SK-N-SH (cell line): ENCODE results near the gene TARDBP. TPM values are rescaled to one million over a fixed set of nuclear protein-coding genes. Genes with fewer than 3 reads are reported as not detected.

ENCODE experiments used
- CTCF ChIA-PET: fragments of 300-600, 350-600 bp; formaldehyde crosslinking; extraction: SDS; loops from one replicate; lab custom pipeline; 2021; lab: Yijun Ruan, JAX
- POLR2A ChIA-PET: fragments of 350-600 bp; sonication (Branson Sonifier 250); formaldehyde crosslinking; extraction: SDS; loops from one replicate; lab custom pipeline; 2020; ENCODE audit warnings: antibody characterized with exemption, inconsistent platforms; lab: Yijun Ruan, JAX
- DNase-seq: peaks from one replicate; pipeline ENCODE4 v3.0.0; 2012
- H2AFZ ChIP-seq: fragments of 200-600 bp; sonication (generic); 2 replicates; pipeline ENCODE4 v1.8.1; 2016; ENCODE audit warnings: antibody characterized with exemption, mild to moderate bottlenecking, low read depth
- H3F3A ChIP-seq: fragments of 200-600 bp; sonication (generic); replicated peaks from 2 replicates; pipeline ENCODE3; 2016; ENCODE audit warnings: antibody characterized with exemption, mild to moderate bottlenecking; ENCODE audit not compliant: insufficient read depth
- H3K27ac ChIP-seq, 2 experiments: fragments of 200-500 bp in 1 of 2; fragments of 200-600 bp in 1 of 2; sonication (Bioruptor generic) in 1 of 2; sonication (generic), shearing (Covaris generic) in 1 of 2; 2 replicates each; pipeline versions ENCODE4 v1.5.1 to v1.6.1; 2014 to 2016; ENCODE audit warnings: low read depth in 2 of 2, inconsistent platforms in 1 of 2, low read length in 1 of 2, mild to moderate bottlenecking in 1 of 2, mixed read lengths in 1 of 2
- H3K27me3 ChIP-seq: fragments of 200-600 bp; sonication (generic), shearing (Covaris generic); 2 replicates; pipeline ENCODE4 v1.6.1; 2016; ENCODE audit warnings: mixed run types; ENCODE audit not compliant: insufficient read depth
- H3K36me3 ChIP-seq, 2 experiments: fragments of 200-500 bp in 1 of 2; fragments of 200-600 bp in 1 of 2; sonication (Bioruptor generic) in 1 of 2; sonication (generic) in 1 of 2; replicated peaks in 1 of 2; 2 replicates each; pipeline versions ENCODE3 to v1.5.1; 2014 to 2016; ENCODE audit warnings: low read length in 1 of 2, mild to moderate bottlenecking in 1 of 2; ENCODE audit not compliant: insufficient read depth in 2 of 2, control insufficient read depth in 1 of 2
- H3K4me1 ChIP-seq, 2 experiments: fragments of 200-500 bp in 1 of 2; fragments of 200-600 bp in 1 of 2; sonication (Bioruptor generic) in 1 of 2; sonication (generic), shearing (Covaris generic) in 1 of 2; 2 replicates each; pipeline versions ENCODE4 v1.5.1 to v1.6.1; 2014 to 2016; ENCODE audit warnings: low read depth in 1 of 2, low read length in 1 of 2, mixed run types in 1 of 2; ENCODE audit not compliant: insufficient read depth in 2 of 2, control insufficient read depth in 1 of 2
- H3K4me2 ChIP-seq: fragments of 200-600 bp; sonication (generic), shearing (Covaris generic); 2 replicates; pipeline ENCODE4 v1.6.1; 2017; ENCODE audit warnings: mixed run types
- H3K4me3 ChIP-seq, 2 experiments: fragments of 200-500 bp in 1 of 2; fragments of 200-600 bp in 1 of 2; sonication (Bioruptor generic) in 1 of 2; sonication (generic), shearing (Covaris generic) in 1 of 2; 2 replicates each; pipeline versions ENCODE4 v1.5.1 to v1.8.1; 2014 to 2016; ENCODE audit warnings: low read depth in 2 of 2, inconsistent platforms in 1 of 2, low read length in 1 of 2, mild to moderate bottlenecking in 1 of 2, mixed read lengths in 1 of 2, moderate library complexity in 1 of 2
- H3K79me2 ChIP-seq: fragments of 200-600 bp; sonication (generic); 2 replicates; pipeline ENCODE4 v1.8.1; 2017; ENCODE audit warnings: mild to moderate bottlenecking; ENCODE audit not compliant: insufficient read depth
- H3K9ac ChIP-seq: fragments of 200-600 bp; sonication (generic); 2 replicates; pipeline ENCODE4 v1.6.1; 2017; ENCODE audit warnings: mixed run types
- H3K9me2 ChIP-seq: fragments of 200-600 bp; sonication (generic); 2 replicates; pipeline ENCODE4 v1.6.1; 2017; ENCODE audit warnings: mixed run types
- H3K9me3 ChIP-seq: fragments of 200-600 bp; sonication (generic); 2 replicates; pipeline ENCODE4 v1.6.1; 2017; ENCODE audit warnings: mixed run types, mild to moderate bottlenecking, moderate library complexity
- H4K20me1 ChIP-seq: fragments of 200-600 bp; sonication (generic); 2 replicates; pipeline ENCODE4 v1.6.1; 2017; ENCODE audit warnings: mild to moderate bottlenecking, mixed run types; ENCODE audit not compliant: insufficient read depth
- CHD2 ChIP-seq: fragments of 150-350 bp; IDR thresholded peaks from 2 replicates; pipeline ENCODE4 v1.6.1; 2018; ENCODE audit warnings: low read length; ENCODE audit not compliant: partially characterized antibody
- CTCF ChIP-seq: fragments of 200-600 bp; sonication (generic); IDR thresholded peaks from 2 replicates; pipeline ENCODE4 v1.6.1; 2017; ENCODE audit warnings: antibody characterized with exemption, mild to moderate bottlenecking, moderate library complexity
- ELF1 ChIP-seq: IDR thresholded peaks from 2 replicates; pipeline ENCODE4 v1.4.0; 2012
- EZH2phosphoT487 ChIP-seq: fragments of 200-600 bp; sonication (generic); IDR thresholded peaks from 2 replicates; pipeline ENCODE4 v1.6.1; 2017; ENCODE audit warnings: low read depth, mixed run types, mild to moderate bottlenecking, antibody characterized with exemption, moderate library complexity, borderline replicate concordance
- FOXJ3 ChIP-seq: sonication (generic); formaldehyde crosslinking; IDR thresholded peaks from 2 replicates; pipeline ENCODE4 v1.5.1; 2020; ENCODE audit warnings: mild to moderate bottlenecking, missing genetic modification reagents
- GABPA ChIP-seq: IDR thresholded peaks from 2 replicates; pipeline ENCODE4 v1.4.0; 2012; ENCODE audit warnings: low read depth, mild to moderate bottlenecking
- MXI1 ChIP-seq: IDR thresholded peaks from 2 replicates; pipeline ENCODE4 v1.6.1; 2012; ENCODE audit warnings: mild to moderate bottlenecking, low read depth, low read length, improper control_type of control experiment
- NFIC ChIP-seq: IDR thresholded peaks from 2 replicates; pipeline ENCODE4 v1.4.0; 2012; ENCODE audit warnings: borderline replicate concordance
- RAD21 ChIP-seq: IDR thresholded peaks from 2 replicates; pipeline ENCODE4 v1.6.1; 2012; ENCODE audit warnings: mild to moderate bottlenecking, low read length
- RCOR1 ChIP-seq: fragments of 150-350 bp; IDR thresholded peaks from 2 replicates; pipeline ENCODE4 v1.6.1; 2017; ENCODE audit warnings: antibody characterized with exemption, low read length
- RXRA ChIP-seq: IDR thresholded peaks from 2 replicates; pipeline ENCODE4 v1.4.0; 2012; ENCODE audit warnings: low read depth, mild to moderate bottlenecking, borderline replicate concordance
- SIN3A ChIP-seq: IDR thresholded peaks from 2 replicates; pipeline ENCODE4 v1.6.1; 2012; ENCODE audit warnings: low read depth, mild to moderate bottlenecking, low read length, moderate library complexity, borderline replicate concordance
- SMC3 ChIP-seq: IDR thresholded peaks from 2 replicates; pipeline ENCODE4 v1.6.1; 2012; ENCODE audit warnings: low read depth, low read length, improper control_type of control experiment
- TCF12 ChIP-seq: IDR thresholded peaks from 2 replicates; pipeline ENCODE4 v1.4.0; 2012
- USF1 ChIP-seq: IDR thresholded peaks from 2 replicates; pipeline ENCODE4 v1.4.0; 2012; ENCODE audit warnings: low read depth, borderline replicate concordance
- YY1 ChIP-seq: IDR thresholded peaks from 2 replicates; pipeline ENCODE4 v1.4.0; 2012; ENCODE audit warnings: low read depth, mild to moderate bottlenecking
- WGBS: methylation state at CpG from one replicate; pipeline ENCODE4 v1.1.6; 2017; ENCODE audit warnings: low lambda C conversion rate; 5-methylcytosine and 5-hydroxymethylcytosine counted together
- polyA plus RNA-seq, 3 experiments: library from polyadenylated mRNA; depleted of rRNA; stranded (reverse); fragments of >200 nt; gene quantifications; 2 replicates each; pipeline ENCODE4 v1.2.3, GENCODE V29; 2012
- TF ChIP-seq, protein P1 (sequence below): IDR thresholded peaks from 2 replicates; pipeline ENCODE4; 2012
- TF ChIP-seq, protein P2 (sequence below): IDR thresholded peaks from 2 replicates; pipeline ENCODE4 v1.6.1; 2012; ENCODE audit warnings: mild to moderate bottlenecking, low read depth, low read length, moderate library complexity

The TARDBP gene
- polyA plus RNA-seq, 1 of the 3 experiments (the other 2 are of a cell fraction) = 207 TPM

GRCh38 chr1:10980841-10981727 lies 31.4 kb upstream of the TARDBP start:
- peaks cover 1% of the 10 kb centered on the region for H3F3A ChIP-seq
- no peak overlapping the region for H3K4me3 ChIP-seq
- H3K27ac ChIP-seq = no peak overlapping the region
- ChIA-PET POLR2A (no interaction called here), CTCF (interaction anchor here (0.7 to 2.5 kb wide), 6 partner anchors 14 to 473 kb away, joined by 3 to 7 read pairs (median 3); no protein-coding TSS in a partner anchor)
- H2AFZ ChIP-seq = no peak overlapping the region
- H3K9me2 ChIP-seq = no peaks in the 10 kb centered on the region
- no peaks in the 10 kb centered on the region for H3K79me2 ChIP-seq
- H3K9ac ChIP-seq = no peak overlapping the region
- no peak for DNase-seq
- H3K27me3 ChIP-seq = no peaks in the 10 kb centered on the region
- WGBS = 77% methylated on average over 9 of the region's 9 CpGs
- no peak overlapping the region for H3K4me2 ChIP-seq
- peaks cover under 1 to 2% of the 10 kb centered on the region in 2 experiments; a peak in 2 of 4 replicates for H3K4me1 ChIP-seq
- H3K9me3 ChIP-seq = no peaks in the 10 kb centered on the region
- H4K20me1 ChIP-seq = no peaks in the 10 kb centered on the region
- no peaks in the 10 kb centered on the region for H3K36me3 ChIP-seq
- TF ChIP-seq SMC3 = no peak
- TF ChIP-seq SIN3A = no peak
- TF ChIP-seq RAD21 = no peak
- TF ChIP-seq FOXJ3 = no peak
- TF ChIP-seq RXRA = no peak
- no peak for TF ChIP-seq RCOR1
- TF ChIP-seq TCF12 = no peak
- TF ChIP-seq MXI1 = no peak
- TF ChIP-seq, protein P1, sequence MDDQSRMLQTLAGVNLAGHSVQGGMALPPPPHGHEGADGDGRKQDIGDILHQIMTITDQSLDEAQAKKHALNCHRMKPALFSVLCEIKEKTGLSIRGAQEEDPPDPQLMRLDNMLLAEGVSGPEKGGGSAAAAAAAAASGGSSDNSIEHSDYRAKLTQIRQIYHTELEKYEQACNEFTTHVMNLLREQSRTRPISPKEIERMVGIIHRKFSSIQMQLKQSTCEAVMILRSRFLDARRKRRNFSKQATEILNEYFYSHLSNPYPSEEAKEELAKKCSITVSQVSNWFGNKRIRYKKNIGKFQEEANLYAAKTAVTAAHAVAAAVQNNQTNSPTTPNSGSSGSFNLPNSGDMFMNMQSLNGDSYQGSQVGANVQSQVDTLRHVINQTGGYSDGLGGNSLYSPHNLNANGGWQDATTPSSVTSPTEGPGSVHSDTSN = no peak
- no peak for TF ChIP-seq ELF1
- no peak for TF ChIP-seq CTCF
- TF ChIP-seq, protein P2, sequence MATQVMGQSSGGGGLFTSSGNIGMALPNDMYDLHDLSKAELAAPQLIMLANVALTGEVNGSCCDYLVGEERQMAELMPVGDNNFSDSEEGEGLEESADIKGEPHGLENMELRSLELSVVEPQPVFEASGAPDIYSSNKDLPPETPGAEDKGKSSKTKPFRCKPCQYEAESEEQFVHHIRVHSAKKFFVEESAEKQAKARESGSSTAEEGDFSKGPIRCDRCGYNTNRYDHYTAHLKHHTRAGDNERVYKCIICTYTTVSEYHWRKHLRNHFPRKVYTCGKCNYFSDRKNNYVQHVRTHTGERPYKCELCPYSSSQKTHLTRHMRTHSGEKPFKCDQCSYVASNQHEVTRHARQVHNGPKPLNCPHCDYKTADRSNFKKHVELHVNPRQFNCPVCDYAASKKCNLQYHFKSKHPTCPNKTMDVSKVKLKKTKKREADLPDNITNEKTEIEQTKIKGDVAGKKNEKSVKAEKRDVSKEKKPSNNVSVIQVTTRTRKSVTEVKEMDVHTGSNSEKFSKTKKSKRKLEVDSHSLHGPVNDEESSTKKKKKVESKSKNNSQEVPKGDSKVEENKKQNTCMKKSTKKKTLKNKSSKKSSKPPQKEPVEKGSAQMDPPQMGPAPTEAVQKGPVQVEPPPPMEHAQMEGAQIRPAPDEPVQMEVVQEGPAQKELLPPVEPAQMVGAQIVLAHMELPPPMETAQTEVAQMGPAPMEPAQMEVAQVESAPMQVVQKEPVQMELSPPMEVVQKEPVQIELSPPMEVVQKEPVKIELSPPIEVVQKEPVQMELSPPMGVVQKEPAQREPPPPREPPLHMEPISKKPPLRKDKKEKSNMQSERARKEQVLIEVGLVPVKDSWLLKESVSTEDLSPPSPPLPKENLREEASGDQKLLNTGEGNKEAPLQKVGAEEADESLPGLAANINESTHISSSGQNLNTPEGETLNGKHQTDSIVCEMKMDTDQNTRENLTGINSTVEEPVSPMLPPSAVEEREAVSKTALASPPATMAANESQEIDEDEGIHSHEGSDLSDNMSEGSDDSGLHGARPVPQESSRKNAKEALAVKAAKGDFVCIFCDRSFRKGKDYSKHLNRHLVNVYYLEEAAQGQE = no peak
- TF ChIP-seq YY1 = no peak
- no peak for TF ChIP-seq USF1
- no peak for TF ChIP-seq CHD2
- TF ChIP-seq GABPA = no peak
- no peak for TF ChIP-seq EZH2phosphoT487
- no peak for TF ChIP-seq NFIC
